Measurements from ENCODE around the gene EIPR1. TPM values are rescaled to one million over a fixed set of nuclear protein-coding genes. Genes with fewer than 3 reads are reported as not detected.

EIPR1 gene
- total and polyA plus RNA-seq, 2 donors (not counting 3 experiments of a cell fraction or from before 2014, with no cell fraction given), result 30.8 to 57.3 TPM

DNA sequence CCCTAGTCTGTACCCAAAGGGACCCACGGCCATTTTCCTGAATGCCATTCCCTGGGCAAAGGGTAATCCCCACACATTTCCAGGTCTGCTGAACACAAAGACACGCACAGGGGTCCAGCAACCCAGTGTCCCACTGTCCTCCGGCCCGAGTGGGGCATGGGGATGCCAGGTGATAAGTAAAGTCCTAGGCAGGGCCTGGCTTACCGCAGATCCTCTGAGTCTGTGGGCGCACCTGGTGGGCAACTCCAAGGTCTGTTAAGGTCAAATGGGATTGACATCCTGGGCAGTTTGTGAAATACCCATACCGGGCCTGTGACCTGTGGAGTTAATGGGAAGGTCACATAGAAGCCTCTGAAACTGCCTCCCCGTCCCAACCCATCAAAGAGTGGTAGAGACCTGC, 116.1 kb downstream of the EIPR1 start:
- POLR2A ChIA-PET, result no interaction called here
- no peaks in the 10 kb centered on the region for H4K20me1 ChIP-seq (replicated peaks; ENCODE audit: control insufficient read depth, extremely low read depth, insufficient read depth, low read length)
- FAIRE-seq, result no peak
- no peak overlapping the region for H3K4me3 ChIP-seq (replicated peaks in 1 of 3; ENCODE audit: insufficient read depth in 1 of 3, low read depth in 1 of 3, low read length in 3 of 3)
- dilution Hi-C loops (cut with MboI; ENCODE audit: extremely low pct_ligation_motif_present, low sequenced_read_pairs), result no loop called here
- no peaks in the 10 kb centered on the region for H3K4me1 ChIP-seq (ENCODE audit: control insufficient read depth, extremely low read depth, insufficient read depth, low read length)
- H3K9me3 ChIP-seq (replicated peaks; ENCODE audit: control insufficient read depth, insufficient read depth, low read length), result no peaks in the 10 kb centered on the region
- no peaks in the 10 kb centered on the region for H3K27me3 ChIP-seq (ENCODE audit: control insufficient read depth in 2 of 2, insufficient read depth in 2 of 2, low read length in 2 of 2)
- CTCF ChIA-PET, result interaction anchor here (1.5 kb wide), 1 partner anchor 12 kb away, joined by 3 read pairs; no protein-coding TSS in a partner anchor
- TF ChIP-seq POLR2AphosphoS5 (IDR thresholded peaks at IDR 0.05; ENCODE audit: insufficient read depth, low read depth, low read length) (no peak), EZH2 (IDR thresholded peaks at IDR 0.05; ENCODE audit: borderline replicate concordance, low read depth, low read length, severe bottlenecking) (no peak), GATA2 (IDR thresholded peaks at IDR 0.05; ENCODE audit: insufficient read depth, insufficient read length, low read depth, low read length) (no peak), MYC (IDR thresholded peaks at IDR 0.05; ENCODE audit: low read depth, low read length) (no peak), POLR2A (IDR thresholded peaks at IDR 0.05; ENCODE audit: low read depth, low read length) (no peak)
- TF ChIP-seq, protein P1, sequence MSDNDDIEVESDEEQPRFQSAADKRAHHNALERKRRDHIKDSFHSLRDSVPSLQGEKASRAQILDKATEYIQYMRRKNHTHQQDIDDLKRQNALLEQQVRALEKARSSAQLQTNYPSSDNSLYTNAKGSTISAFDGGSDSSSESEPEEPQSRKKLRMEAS (IDR thresholded peaks at IDR 0.05; ENCODE audit: insufficient read depth, insufficient read length), result no peak
- intact Hi-C loops (cut with micrococcal nuclease), result no loop called here
- no peaks in the 10 kb centered on the region for H3K79me2 ChIP-seq (ENCODE audit: control insufficient read depth, insufficient read depth, low read length)
- DNase-seq (ENCODE audit: low read depth, low spot score), result no peak
- no peak overlapping the region for H3K27ac ChIP-seq (ENCODE audit: insufficient read depth, low read depth, low read length)
- no peak overlapping the region for H2AFZ ChIP-seq (ENCODE audit: low read depth, low read length)
- H3K9me1 ChIP-seq (replicated peaks; ENCODE audit: control insufficient read depth, extremely low read depth, insufficient read depth, low read length), result no peaks in the 10 kb centered on the region
- H3K36me3 ChIP-seq (ENCODE audit: control insufficient read depth in 2 of 2, extremely low read depth in 1 of 2, insufficient read depth in 2 of 2, low read length in 2 of 2), result no peaks in the 10 kb centered on the region
- H3K4me2 ChIP-seq (ENCODE audit: insufficient read depth, low read length), result no peak overlapping the region
- H3K9ac ChIP-seq (replicated peaks; ENCODE audit: extremely low read depth, insufficient read depth, low read length), result no peak overlapping the region
- no TSS peak for BruUV-seq (replicated peaks)

DNA sequence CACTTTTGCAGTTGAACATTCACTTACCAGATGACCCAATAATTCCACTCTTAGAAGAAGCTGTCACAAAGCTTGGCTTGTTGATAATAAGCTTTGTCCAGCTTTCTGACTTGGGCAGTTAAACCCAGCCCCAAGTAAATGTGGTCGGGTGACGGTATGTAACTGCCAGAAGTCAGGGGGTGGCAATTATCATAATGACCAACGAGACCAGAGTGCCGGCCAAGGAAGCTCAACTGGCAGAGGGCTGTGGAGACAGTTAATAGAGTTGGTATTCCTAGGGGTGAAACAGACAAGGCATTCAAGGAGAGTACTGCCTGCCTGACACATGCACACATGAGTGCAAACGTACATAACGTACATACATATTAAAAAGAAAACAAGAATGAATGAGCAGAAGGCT, 116.7 kb downstream of the EIPR1 start:
- Histone ChIP-seq H2AFZ (ENCODE audit: low read depth, low read length) (no peak overlapping the region), H3K27ac (ENCODE audit: insufficient read depth, low read depth, low read length) (no peak overlapping the region), H3K27me3 (ENCODE audit: control insufficient read depth in 2 of 2, insufficient read depth in 2 of 2, low read length in 2 of 2) (no peaks in the 10 kb centered on the region), H4K20me1 (replicated peaks; ENCODE audit: control insufficient read depth, extremely low read depth, insufficient read depth, low read length) (no peaks in the 10 kb centered on the region), H3K9ac (replicated peaks; ENCODE audit: extremely low read depth, insufficient read depth, low read length) (no peak overlapping the region), H3K79me2 (ENCODE audit: control insufficient read depth, insufficient read depth, low read length) (no peaks in the 10 kb centered on the region), H3K9me1 (replicated peaks; ENCODE audit: control insufficient read depth, extremely low read depth, insufficient read depth, low read length) (no peaks in the 10 kb centered on the region), H3K9me3 (replicated peaks; ENCODE audit: control insufficient read depth, insufficient read depth, low read length) (no peaks in the 10 kb centered on the region), H3K4me3 (replicated peaks in 1 of 3; ENCODE audit: insufficient read depth in 1 of 3, low read depth in 1 of 3, low read length in 3 of 3) (no peak overlapping the region), H3K36me3 (ENCODE audit: control insufficient read depth in 2 of 2, extremely low read depth in 1 of 2, insufficient read depth in 2 of 2, low read length in 2 of 2) (no peaks in the 10 kb centered on the region), H3K4me1 (ENCODE audit: control insufficient read depth, extremely low read depth, insufficient read depth, low read length) (no peaks in the 10 kb centered on the region), H3K4me2 (ENCODE audit: insufficient read depth, low read length) (no peak overlapping the region)
- FAIRE-seq, result no peak
- ChIA-PET CTCF (interaction anchor here (1.5 kb wide), 1 partner anchor 12 kb away, joined by 3 read pairs; no protein-coding TSS in a partner anchor), POLR2A (no interaction called here)
- DNase-seq (ENCODE audit: low read depth, low spot score), result no peak
- intact Hi-C loops (cut with micrococcal nuclease) (no loop called here), dilution Hi-C loops (cut with MboI; ENCODE audit: extremely low pct_ligation_motif_present, low sequenced_read_pairs) (no loop called here)
- TF ChIP-seq GATA2 (IDR thresholded peaks at IDR 0.05; ENCODE audit: insufficient read depth, insufficient read length, low read depth, low read length), result no peak
- no peak for TF ChIP-seq POLR2A (IDR thresholded peaks at IDR 0.05; ENCODE audit: low read depth, low read length)
- no peak for TF ChIP-seq POLR2AphosphoS5 (IDR thresholded peaks at IDR 0.05; ENCODE audit: insufficient read depth, low read depth, low read length)
- TF ChIP-seq, protein P1 (IDR thresholded peaks at IDR 0.05; ENCODE audit: insufficient read depth, insufficient read length), result no peak
- TF ChIP-seq MYC (IDR thresholded peaks at IDR 0.05; ENCODE audit: low read depth, low read length), result no peak
- no peak for TF ChIP-seq FOS (IDR thresholded peaks at IDR 0.05; ENCODE audit: borderline replicate concordance, insufficient read depth, low read length)
- no peak for TF ChIP-seq CTCF (IDR thresholded peaks at IDR 0.05; ENCODE audit: extremely low read depth in 1 of 2, insufficient read depth in 1 of 2, low read depth in 1 of 2, low read length in 2 of 2)
- no peak for TF ChIP-seq JUN (IDR thresholded peaks at IDR 0.05; ENCODE audit: borderline replicate concordance, insufficient read depth, insufficient read length, low read depth)
- no peak for TF ChIP-seq EZH2 (IDR thresholded peaks at IDR 0.05; ENCODE audit: borderline replicate concordance, low read depth, low read length, severe bottlenecking)
- no TSS peak for BruUV-seq (replicated peaks)
